Inferior parietal cortex (tissue), 1 donor: Measurements from ENCODE around the gene CELA2A.
"Not testable (repeated sequence)": the region's sequence is repeated elsewhere in the genome, so short reads cannot be mapped to it uniquely, and the experiment has no call there.

Experiments used
- DNase-seq: peaks from one replicate; pipeline ENCODE4 v3.0.0-alpha.2; 2016; ENCODE audit errors: extremely low spot score

CELA2A gene

GRCh38 chr1:15500184-15501178 lies 43.9 kb downstream of the CELA2A start:
- DNase-seq: no peak

DNA sequence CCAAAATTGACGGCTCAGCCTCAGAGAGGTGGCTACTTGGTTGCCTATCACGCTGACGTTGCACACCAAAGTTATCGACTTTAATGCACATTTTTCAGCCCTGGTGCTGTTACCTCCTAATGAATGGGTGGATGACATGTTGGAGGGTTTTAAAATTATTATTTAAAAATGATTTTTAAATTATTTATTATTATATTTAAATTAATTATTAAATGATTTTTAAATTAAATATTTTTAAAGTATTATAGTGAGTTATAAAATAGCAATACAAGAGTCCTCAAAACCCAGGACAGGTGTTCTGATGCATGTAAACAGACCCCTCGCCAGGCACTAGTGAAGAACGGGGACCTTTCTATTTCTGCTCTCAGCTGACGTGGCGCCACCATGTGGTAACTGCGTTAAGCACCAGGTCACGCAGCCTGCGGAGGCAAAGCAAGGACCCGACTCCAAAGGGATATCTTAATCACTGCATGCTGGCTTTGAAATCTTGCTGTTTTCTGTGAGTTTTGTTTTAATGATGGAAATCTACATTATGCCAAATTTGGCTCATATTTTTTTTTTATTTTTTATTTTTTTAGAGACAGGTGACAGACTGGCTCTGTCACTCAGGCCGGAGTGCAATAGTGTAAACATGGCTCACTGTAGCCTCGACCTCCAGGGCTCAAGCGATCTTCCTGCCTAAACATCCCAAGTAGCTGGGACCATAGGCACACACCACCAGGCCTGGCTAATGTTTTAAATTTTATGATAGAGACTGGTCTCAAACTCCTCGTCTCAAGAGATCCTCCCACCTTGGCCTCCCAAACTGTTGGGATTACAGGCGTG lies 44.9 kb downstream of the CELA2A start:
- peak; percentile 32 for DNase-seq

DNA sequence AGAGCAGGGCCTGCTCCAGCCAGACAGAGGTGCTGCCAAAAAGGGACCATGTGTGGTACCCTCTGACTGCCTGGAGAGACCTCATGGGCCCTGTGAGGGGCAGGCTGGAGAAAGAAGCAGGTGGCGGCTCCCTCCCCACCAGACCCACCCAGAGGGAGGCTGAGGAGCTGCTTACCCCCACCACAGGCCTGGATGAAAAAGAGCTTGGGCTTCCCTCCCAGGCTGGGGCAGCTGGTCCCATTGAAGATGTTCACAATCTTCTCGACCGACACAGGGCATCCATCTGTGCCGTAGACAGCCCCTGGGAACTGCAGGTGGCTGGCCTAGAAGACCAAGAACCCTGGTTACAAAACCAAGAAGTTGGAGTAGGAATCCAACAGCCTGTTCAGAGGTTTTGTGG lies 47.9 kb downstream of the CELA2A start:
- no peak for DNase-seq

DNA sequence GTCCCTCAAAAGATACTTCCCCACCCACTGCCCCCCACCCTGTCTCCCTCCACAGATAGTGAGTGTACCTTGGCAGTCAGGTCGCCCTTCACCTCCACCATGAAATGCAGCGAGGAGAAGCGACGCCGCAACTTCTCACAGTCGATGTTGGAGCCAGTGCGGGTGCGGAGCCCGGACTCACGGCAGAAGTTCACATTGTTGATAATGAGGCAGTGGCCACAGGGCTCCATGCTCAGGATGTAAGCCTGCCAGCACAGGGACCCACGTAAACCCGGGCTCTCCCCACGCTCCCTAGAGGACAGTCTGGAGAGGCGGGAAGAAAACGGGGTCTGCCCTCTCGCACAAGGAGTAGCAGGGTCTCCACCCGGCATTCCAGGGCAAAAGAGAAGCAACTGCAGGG lies 50.3 kb downstream of the CELA2A start:
- DNase-seq: no peak

DNA sequence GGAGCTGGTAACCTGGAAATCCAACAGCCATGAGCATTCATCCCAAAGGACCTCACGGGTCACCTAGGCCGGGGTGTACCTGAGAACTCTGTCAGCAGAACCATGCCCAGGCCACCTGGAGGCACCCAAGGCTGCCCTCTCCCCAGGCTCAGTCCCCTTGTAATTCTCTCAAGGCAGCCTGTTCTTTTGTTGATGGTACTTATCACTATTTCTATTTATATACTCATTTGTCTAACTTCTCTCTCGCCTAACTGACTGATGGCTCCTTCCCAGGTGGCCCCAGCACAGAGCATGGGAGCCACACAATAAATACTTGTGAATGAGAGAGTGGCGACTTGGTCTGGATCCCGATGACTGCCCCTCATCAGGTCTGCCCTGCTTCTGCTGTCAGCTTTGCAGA lies 50.7 kb downstream of the CELA2A start:
- DNase-seq: no peak

DNA sequence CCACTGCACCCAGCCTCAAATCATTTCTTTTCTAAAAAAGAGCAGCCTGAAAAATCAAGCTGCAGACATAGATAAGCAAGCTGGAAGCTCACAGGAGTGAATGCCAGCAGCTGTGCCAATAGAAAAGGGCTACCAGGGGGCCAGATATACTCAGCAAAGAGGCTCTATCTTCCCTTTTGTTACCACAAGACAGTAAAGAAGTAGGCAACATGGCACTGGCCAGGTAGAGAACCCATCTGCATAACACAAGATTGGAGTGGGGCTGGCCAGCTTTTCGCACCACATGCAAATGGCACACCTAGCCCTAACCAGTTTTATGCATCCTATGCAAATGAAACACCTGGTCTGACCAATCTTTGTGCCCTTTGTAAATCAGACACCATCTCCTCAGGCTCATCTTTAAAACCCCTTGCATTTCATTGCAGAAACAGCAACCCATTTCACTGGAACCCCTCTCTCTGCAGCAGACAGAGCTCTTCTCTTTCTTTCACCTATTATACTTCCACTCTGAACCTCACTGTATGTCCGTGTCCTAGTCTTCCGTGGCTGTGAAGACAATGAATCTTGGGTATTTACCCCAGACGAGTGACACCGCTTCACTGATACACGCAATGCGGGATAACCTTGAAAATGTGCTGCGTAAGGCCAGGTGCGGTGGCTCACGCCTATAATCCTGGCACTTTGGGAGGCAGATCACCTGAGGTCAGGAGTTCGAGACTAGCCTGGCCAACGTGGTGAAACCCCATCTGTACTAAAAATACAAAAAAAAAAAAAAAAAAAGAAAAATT lies 52.4 kb downstream of the CELA2A start:
- DNase-seq: no peak

GRCh38 chr1:15509586-15509985 lies 53.1 kb downstream of the CELA2A start:
- no peak for DNase-seq

DNA sequence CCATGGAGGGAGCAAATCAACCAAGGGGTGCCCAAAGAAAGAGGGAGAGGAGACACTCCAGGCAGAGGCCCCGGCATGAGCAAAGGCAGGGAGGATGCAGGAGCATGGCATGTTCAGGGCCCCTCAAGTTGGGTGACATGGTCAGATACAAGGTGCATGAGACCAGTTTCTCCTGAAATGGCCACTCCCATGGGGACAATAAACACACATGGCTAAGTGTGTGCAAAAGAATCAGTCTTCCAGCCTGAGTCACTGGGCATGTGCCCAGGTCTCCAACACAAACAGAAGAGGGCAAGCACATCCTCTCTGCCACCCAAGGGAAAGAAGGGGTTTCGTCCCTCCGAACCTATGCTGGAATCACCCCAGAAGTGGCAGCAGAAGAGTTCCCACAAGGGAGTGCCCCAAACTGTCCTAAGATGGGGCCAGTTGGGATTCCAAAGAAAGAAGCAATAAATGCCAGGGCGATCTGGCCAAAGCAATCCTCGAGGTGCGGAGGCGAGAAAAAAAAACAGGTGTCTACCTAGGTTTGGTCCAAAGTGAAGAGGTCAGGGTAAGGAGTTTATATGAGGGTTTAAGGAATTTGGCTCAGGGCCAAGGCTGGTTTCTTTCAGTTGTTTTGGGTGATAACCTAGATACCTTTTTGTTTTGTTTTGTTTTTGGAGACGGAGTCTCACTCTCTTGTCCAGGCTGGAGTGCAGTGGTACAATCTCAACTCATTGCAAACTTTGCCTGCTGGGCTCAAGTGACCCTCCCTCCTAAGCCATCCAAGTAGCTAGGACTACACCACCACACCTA lies 54.3 kb downstream of the CELA2A start:
- DNase-seq: no peak

- no peak for DNase-seq
Measured at GRCh38 chr1:15513192-15513591, 56.7 kb downstream of the CELA2A start.

- no peak for DNase-seq
Measured at GRCh38 chr1:15513919-15514318, 57.4 kb downstream of the CELA2A start.

GRCh38 chr1:15514557-15514956 lies 58.0 kb downstream of the CELA2A start:
- not testable (repeated sequence) for DNase-seq

DNA sequence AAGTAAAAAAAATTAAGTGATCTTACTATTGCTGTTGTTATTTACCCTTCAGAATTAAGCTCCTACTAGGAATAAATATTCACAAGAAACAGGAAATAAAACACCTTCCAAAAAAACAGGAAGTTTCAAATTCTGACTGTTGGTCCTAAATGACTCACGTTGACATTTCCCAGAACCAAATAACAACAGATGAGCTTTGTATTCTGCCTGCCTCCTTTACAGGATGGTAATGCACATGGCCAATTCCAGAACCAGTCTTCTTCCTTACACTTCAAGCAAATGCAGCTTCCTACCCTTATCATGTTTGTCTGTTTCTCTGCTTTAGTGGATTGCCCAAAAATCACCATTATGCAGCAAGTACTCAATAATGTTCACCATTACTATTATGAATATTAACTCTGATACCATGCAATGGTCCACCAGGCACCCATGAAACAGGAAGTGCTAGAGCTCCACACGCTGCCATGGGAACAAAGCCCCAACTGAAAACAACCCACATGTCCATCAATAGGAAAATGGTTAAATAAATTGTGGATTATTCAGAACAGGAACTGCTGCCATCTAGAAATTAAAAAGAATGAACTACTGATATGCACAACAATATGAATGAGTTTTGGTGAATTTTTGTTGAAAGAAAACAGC lies 58.6 kb downstream of the CELA2A start:
- DNase-seq: no peak

GRCh38 chr1:15519625-15520024 lies 63.1 kb downstream of the CELA2A start:
- DNase-seq: no peak

DNA sequence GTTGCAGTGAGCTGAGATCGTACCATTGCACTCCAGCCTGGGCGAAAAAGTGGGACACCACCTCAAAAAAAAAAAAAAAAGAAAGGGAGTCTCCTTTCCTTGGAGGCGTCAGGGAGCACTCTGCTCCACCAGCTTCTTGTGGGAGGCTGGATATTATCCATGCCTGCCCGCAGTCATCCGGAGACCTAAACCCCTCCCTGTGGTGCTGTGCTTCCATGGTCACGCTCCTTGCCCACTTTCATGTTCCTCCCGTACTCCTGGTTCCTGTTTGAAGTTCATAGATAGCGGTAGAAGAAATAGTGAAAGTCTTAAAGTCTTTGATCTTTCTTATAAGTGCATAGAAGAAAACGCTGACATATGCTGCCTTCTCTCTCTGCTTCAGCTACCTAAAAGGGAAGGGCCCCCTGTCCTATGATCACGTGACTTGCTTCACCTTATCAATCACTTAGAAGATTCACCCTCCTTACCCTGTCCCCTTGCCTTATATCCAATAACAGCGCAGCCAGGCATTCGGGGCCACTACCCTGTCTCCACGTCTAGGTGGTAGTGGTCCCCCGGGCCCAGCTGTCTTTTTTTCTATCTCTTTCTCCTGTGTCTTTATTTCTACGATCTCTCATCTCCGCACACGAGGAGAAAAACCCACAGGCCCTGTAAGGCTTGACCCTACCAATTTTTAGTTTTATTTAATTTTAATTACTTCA lies 64.8 kb downstream of the CELA2A start:
- not testable (repeated sequence) for DNase-seq
